GM18868 (cell line): Measurements from ENCODE around the gene CDAN1.

Source experiments
- ATAC-seq: cut with Tn5 transposase; IDR thresholded peaks from one replicate; pipeline ENCODE4 v1.9.1; 2021; ENCODE audit warnings: mild to moderate bottlenecking, moderate library complexity; ENCODE audit not compliant: unreplicated experiment

The CDAN1 gene

DNA sequence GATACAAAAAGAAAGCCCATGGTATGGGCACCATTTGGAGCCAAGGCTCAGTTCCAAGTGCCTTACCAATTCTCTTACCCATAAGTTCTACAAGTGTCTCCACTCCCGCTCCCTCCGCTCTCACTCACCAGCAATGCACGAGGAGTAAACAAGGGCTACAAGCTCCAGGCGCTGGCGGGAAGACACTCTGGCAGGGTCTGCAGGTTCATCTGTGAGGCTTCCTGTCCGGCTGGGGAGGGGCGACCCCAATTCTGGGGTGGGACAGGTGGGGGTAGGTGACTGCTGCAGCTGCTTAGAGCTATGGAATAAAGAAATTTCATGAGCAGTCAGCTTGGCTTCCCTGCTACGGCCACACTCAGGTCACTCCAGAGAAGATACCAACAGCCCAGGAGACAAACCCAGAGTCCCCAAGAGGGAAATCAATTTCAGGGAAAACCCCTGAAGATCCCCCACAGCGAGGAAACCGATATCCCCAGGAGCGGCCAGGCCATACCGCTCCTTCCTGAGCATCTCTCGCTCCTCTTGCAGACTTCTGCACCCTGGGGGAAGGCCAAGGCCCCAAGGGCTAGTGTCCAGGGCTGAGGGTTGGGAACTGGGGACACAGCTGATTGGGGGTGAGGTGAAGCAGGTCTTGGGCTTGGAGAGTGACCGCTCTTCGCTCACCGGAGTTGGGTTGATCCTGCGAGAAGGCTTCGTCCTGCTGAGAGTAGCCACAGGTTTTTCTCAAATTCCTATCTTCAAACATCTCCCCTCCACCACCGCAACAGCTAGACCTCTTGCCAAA, 1.4 kb downstream of the CDAN1 start:
- ATAC-seq, result no peak

DNA sequence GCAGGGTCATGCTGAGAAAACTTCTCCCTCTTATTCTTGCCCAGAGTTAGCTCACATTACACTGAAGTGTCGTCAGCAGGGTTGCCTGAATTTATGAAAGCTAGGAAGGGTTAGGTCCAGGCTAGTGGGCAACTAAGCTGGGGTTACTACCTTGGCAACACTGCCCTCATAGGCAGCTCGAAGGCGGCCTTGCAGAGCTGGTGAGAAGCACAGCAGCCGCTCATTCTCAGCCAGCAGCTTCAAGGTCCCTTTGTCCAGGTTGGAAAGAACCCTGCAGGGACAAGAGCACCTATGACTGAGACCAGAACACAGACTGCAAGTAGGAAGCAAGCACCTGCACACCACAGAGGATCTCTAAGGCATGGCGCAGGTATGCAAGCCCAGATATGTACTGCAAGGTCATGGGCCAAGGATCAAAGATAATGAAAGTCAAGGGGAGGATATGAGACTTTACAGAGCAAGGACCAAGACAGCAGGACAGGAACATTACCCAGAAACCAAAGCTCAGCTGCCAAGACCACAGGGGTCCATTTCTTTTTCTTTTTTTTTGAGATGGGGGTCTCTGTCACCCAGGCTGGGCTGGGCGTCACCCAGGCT, 2.8 kb downstream of the CDAN1 start:
- ATAC-seq, result no peak

DNA sequence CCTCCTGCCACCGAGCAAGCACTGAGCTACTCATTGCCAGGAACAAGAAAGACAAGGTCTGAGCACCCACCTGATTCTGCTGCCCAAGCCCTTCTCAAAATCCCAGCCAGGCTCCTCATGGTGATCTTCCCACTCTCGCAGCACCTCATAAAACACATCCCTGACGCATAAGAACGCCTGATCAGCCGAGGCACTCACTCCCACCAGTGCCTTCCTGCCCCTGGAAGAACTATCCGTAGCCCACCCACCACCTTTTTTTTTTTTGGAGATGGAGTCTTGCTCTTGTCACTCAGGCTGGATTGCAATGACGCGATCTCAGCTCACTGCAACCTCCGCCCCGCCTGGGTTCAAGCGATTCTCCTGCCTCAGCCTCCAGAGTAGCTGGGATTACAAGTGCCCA, 3.9 kb downstream of the CDAN1 start:
- ATAC-seq, result no peak

DNA sequence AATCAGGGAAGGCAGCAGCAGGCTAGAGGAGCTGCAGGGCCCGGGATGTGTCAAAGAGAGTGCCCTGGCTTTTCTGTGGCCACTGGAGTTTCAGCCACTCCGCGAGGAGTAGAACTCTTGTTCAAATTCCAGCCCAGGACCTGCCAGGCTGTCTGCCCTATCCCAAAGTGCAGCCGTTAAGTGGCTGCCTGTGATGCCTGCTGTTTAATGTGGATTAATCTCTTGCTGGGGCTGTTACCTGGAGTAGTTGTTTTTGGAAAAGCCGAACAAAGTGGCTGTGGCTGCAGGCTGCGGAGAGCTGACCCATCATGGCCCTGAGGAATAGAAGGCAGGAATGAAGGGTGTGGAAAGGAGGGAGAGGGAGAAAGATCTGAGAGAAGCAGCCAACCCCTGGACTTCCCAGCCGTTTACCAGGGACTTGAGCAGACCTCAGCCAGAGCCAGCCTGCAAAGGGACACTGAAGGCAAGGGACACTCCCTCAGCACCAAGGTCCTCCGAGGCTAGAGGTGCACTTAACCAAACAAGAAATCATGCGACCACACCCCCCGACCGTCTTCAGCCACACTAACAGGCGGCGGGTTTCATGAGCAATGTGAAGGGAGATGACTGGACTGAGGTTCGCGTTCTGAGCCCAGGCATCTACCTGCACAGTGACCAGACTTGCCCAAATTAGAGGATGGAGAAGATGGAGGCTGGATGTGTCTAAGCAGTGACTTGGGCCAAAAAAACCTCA, 4.7 kb downstream of the CDAN1 start:
- ATAC-seq, result no peak

DNA sequence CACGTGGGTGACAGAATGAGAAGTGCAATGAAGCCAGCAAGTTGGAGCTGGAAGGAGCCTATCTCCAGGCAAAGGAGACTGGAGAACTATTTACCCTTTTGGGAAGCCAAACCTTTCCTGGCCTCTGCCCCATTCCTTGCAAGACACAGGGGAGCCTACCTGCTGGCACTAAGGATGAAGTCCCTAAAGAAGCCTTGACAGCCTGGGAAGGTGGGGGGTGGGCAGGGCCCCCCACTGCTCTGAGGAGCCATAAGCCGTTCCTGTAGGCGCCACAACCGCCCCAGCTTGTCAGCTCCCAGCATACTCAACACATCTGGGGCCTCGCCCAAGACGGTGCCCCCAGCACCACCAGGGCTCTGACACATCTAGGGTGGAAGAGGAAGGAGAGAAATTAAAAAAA, 5.5 kb downstream of the CDAN1 start:
- ATAC-seq, result no peak

DNA sequence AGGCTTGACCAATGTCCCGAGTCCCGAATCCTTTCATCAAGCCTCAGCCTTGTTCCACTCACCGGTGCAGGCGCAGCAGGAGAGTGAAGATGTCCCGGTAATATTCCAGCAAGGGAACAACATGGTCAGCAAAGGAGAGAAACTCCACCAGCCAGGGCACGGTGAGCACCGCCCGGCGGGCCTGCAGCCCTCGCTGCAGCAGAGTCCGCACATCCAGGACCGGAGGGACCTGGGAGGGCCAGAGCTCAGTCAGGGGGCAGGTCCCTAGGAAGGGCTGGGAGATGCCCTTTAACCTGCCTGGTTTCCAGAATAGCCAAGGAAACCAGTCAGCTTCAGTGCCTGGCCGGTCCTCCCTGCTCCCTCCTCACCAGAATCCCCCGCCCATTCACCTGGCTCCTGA, 6.4 kb downstream of the CDAN1 start:
- no peak for ATAC-seq

DNA sequence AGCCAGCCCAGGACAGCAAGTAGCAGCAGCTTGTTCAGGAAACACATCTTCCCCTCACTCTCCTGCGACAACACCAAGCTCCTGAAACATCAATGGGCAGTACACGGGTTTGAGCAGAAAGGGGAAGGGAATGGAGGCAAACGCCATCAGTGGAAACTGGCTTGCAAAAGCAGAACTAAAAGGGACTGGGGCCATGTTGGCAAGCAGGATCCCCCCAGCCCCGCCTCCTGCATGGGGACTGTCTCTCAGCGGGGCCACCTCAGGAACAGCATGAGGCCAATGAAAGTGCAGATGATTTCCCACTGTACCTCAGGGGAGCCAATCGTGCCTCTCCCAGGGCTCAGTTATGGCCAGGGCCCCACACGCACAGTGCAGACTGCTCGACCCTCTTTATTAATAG, 6.8 kb downstream of the CDAN1 start:
- ATAC-seq, result no peak

DNA sequence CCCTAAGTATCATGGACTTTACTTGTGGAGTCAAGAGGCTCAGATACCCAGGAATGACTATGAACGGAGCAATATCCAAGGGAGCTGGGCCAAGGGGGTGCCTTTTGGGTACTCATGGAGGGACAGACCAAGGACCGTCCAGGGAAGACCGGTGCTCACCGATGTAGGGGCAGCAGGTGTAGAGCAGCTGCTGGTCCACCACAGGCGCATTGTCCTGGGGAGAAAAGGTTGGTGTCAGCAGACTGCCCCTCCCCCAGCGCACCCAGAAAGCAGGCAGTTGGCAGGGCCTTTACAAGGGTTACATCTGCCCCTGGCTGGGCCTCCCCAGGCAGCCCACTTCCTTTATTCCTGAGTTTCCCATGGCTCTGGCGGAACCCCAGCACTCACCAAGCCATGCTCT, 7.5 kb downstream of the CDAN1 start:
- ATAC-seq, result no peak

DNA sequence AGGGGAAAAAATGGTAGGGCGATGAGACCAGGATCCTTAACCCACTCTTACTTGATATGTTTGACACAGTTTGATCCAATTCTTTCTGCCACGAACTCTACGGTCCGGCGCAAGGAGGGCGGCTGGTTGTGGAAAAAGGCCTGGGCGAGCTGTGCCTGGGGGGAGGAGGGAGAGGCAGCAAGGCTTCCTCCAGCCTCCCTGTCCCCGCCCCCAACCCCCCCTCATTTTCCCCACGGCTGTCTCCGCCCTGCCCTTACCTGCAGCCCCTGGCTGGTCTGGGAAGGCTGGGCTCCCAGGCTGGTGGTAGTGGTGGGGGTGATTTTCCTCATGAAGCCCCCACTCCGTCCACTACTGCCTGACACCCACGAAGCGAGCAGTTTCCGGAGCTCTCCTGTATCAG, 8.0 kb downstream of the CDAN1 start:
- no peak for ATAC-seq

DNA sequence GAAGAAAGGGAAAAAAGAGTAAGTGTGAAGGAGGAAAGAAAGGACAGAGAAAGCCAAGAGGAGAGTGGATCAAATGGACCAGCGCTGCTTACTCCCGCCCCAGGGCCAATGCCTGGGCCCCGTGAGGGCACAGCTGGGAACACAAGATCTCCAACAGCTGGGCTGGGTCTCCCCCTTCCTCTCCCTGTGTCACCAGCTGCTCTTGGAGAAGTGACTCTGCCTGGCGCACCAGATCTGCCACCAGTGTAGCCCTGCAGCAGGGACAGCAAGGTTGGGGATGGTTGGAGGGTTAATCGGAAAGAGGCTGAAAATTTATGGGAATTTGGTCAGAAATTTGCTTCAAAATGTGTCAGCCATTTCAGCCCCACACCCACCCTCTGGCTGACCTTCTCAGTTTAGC, 8.4 kb downstream of the CDAN1 start:
- ATAC-seq, result no peak

DNA sequence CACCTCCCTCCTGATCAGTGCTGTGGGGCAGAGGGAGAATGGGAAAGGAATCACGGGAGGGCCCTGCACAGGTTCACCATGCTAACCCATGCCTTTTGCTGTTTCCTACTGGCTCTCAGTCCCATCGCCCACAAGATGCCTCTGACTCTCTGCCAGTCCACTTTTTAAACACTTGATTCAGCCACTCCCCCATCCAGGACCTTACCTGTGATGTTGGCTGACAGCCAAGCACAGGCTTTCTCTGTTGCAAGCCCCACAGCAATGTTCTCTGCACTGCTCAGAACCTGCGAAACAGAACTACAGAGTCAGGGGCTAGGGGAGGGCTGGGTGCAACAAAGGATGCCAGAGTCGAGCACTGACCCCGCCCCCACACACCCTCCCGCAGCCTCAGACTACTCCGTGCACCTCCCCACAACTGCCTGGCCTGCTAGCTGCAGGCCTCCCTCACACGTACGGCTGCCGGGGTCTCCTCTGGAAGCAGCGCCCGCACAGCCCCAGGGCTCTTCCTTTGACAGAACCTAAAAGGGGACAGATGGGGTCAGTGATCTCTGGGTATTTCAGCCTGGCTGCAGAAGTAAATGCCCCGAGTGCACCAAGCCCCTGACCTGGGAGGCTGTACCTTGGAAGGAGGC, 9.1 kb downstream of the CDAN1 start:
- ATAC-seq, result no peak

DNA sequence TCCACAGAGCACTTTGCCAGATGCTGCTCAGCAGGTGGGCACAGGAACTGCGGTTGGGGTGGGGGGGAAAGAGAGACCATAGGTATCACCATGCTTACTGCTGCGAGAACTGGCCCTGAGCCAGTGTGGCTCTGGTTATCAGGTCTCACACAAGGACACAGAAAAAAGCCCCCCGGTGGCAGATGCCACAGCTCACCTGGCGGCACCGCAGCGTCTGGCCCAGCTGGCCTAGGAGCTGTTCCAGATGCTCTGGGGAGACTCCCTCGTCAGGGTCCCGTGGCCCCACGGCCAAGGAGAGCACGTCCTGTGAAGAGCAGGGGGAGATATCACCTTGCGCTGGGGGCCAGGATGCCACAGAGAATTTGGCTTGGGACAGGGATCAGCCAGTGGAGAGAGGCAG, 10.8 kb downstream of the CDAN1 start:
- ATAC-seq, result no peak

DNA sequence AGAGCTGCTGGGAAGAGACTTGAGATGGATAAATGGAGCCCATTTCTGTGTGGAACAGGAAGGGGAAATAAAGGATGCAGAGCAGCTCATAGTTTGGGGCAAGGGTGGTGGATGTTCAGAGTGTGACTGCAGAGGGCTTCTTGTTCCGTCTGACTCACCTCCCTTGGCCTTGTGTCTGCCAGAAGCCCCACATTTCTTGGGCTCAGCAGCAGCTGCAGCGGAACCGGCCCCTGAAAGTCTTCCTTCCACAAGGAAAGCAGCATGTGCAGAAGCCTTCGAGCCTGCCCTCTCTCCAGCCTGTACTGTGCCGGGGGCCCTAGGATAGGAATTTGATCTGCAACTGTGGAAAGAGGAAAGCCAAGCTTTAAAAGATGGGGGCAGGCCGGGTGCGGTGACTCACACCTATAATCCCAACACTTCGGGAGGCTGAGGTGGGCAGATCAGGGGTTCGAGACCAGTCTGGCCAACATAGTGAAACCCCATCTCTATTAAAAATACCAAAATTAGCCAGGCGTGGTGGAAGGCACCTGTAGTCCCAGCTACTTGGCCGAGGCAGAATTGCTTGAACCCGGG, 11.5 kb downstream of the CDAN1 start:
- no peak for ATAC-seq

DNA sequence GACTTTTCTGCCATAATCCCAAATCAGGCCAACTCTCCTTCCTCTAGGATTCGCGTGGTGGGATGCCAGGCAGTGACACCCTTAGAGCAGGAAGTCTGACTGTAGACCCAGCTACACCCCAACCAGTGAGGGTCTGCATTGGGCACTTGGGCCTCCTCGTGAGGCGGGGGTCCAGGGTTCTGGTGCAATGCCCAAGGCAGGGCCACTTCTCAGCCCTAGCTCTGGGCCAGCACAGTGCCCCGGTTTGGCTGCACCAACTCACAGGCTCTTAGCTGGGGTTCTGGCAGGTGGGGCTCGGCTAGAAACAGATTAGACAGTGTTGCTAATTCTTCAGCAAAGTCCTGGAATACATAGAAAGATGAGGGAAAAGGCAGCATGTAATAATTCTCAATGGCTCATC, 12.7 kb downstream of the CDAN1 start:
- no peak for ATAC-seq

DNA sequence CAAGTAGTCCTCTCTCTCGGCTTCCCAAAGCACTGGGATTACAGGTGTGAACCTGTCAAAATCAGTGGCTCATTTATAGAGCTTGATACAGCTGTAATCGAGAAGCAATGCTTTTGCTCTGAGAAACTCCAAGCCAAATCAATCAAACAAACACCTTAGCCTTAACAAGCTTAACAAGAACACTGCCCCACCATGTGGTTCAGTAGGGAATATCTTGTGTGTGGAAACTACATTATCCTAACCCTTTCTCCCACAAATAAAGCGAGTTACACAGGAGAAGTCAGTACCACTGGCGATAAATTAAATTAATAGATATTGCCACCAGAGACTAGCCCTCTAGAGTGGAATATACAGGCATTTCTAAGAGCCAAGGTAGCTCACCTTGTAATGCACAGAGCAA, 13.9 kb downstream of the CDAN1 start:
- ATAC-seq, result no peak

DNA sequence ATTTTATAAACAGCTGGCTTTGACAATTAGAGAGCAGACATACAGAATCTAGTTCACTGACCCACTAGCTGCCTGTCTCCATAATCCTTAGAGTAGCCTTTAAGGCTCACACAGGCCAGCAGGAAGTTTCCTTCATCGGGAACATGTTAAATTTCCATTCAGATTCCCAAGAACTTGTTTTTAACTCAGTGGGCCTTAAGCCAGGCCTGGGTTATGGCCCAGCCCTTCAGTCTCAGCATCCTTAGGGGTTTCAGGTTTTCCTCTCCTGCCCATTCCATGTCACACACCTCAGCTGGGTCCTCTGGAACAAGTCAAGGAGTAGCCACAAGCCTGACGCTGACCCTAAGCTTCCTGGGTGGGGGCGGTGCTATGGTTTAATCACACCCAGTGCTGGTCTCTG, 15.0 kb downstream of the CDAN1 start:
- ATAC-seq, result no peak

DNA sequence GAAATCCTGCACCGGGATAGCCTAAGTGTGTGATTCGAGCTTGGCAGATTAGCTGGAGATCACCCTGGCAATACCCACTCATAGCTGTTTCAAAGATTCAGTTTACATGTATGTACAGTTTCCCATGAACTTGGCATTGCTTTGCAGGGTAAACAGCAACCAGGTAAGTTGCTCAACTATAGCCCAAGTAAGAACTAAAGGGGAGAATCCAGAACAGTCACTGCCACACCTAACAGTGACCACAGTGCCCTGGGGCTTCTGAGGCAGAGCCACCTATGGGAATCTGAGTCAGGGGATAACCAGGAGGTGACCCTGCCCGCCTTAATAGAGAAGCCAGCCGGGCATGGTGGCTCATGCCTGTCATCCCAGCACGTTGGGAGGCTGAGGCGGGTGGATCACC, 15.9 kb downstream of the CDAN1 start:
- ATAC-seq, result no peak

DNA sequence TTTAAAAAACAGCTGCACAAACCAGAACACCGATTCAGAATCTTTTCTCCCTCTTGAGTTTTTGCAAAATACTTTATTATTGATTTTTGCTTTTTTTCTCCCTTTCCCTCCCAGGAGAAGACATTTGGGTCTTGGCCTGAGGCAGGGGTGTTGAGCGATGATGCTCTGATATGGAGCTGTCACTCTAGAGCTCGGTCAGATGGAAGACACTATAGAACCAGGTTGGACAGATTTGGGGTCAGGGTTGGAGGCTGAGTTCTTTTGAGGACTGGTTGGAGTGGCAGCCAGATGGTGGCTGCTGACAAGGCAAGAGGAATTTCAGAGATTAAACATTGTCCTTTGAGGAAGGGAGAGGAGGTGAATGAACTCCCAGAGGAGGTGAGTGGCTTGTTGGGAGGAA, 16.9 kb downstream of the CDAN1 start:
- ATAC-seq, result no peak

DNA sequence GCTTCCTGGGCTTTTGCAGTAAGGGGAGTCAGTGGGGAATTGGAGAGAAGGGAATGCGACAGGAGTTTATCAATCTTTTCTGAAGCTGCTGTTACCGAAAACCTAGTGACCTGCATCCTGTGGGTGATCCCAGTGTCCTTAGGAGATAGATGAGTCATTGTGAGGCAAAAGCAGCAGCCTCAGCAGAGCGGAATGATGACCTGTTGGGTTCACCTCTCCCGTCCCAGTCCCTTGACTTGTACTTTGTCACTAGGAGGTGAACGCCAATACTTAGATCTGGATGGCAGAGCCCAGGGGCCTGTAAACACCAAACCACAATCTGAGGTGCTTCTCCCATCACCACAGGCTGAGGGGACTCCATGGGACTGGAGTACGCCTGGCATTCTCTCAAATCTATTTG, 17.9 kb downstream of the CDAN1 start:
- ATAC-seq, result no peak

DNA sequence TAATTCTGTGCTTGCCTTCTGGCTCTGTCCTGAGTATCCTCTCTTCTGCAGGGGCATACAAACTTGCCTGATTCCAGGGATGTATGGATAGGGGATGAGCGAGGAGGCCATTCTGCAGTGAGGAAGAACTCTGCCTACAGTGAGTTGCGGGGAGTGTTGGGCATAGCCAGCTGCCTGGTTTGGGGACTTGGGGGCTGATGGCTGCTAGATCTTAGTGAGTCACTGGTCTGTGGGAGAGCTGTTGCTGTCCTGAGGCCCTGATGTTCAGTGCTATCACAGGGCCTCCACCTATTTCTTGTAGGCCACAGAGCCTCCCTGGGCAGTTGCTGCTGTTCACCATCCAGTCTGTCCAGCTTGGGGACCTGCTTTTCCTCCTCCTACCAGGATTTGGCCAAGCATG, 20.3 kb downstream of the CDAN1 start:
- no peak for ATAC-seq

DNA sequence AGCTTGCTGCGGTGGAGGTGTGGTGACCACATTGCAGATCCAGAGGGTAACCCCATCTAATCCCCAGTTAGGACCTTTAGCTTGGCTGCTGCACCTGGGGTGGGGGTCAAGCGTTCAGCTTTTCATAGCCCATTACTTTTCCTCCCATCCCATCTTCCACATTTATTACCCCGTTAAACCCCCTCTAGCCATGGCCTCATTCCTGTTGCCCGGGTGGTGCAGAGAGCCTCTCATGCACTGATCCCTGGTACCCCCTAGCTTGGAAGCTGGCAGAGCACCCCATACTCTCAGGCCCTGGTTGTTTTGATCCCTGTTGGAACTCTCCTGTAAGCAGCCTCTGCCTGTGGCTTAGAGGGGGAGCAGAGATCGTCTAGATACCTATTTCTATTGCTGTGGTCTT, 20.8 kb downstream of the CDAN1 start:
- no peak for ATAC-seq
